RWPE1 (cell line): ENCODE measurements around the gene TSPAN18.

ENCODE experiments used
- CTCF ChIA-PET: fragments of 350-600 bp; sonication (Branson Sonifier 250); formaldehyde crosslinking; extraction: SDS; loops from one replicate; lab custom pipeline; 2021; lab: Yijun Ruan, JAX
- POLR2A ChIA-PET: fragments of 400-600 bp; formaldehyde crosslinking; extraction: SDS; loops from one replicate; lab custom pipeline; 2020; ENCODE audit warnings: antibody characterized with exemption; ENCODE audit not compliant: low non-redundant PET; lab: Yijun Ruan, JAX
- DNase-seq: peaks from one replicate; pipeline ENCODE4 v3.0.0; 2012; ENCODE audit warnings: low spot score
- H3K27ac ChIP-seq: fragments of 450-650 bp; 2 replicates; pipeline ENCODE4 v1.5.1; 2017
- CTCF ChIP-seq: fragments of 450-650 bp; conservative IDR thresholded peaks from 2 replicates; pipeline ENCODE4 v1.5.1; 2017; ENCODE audit warnings: low read depth, mild to moderate bottlenecking

TSPAN18 gene

GRCh38 chr11:44923115-44923514, 196.4 kb downstream of the TSPAN18 start:
- no peak for DNase-seq
- H3K27ac ChIP-seq = no peak overlapping the region
- CTCF ChIA-PET = interaction anchor here (0.6 to 1.1 kb wide), 3 partner anchors 10 to 182 kb away, joined by 3 to 4 read pairs (median 3); no protein-coding TSS in a partner anchor
- POLR2A ChIA-PET = no interaction called here
- TF ChIP-seq CTCF = no peak

- no peak for DNase-seq
- POLR2A ChIA-PET = no interaction called here
- H3K27ac ChIP-seq = no peak overlapping the region
- no peak for TF ChIP-seq CTCF
- CTCF ChIA-PET = interaction anchor here (0.6 to 1.1 kb wide), 3 partner anchors 9 to 194 kb away, joined by 3 to 4 read pairs (median 3); no protein-coding TSS in a partner anchor
Observed at GRCh38 chr11:44923806-44924205, 197.0 kb downstream of the TSPAN18 start.

- CTCF ChIA-PET = interaction anchor here (0.6 to 14.8 kb wide), 7 partner anchors 10 to 301 kb away, joined by 3 to 407 read pairs (median 4); no protein-coding TSS in a partner anchor
Observed at GRCh38 chr11:44926036-44926435, 199.3 kb downstream of the TSPAN18 start.

GRCh38 chr11:44927174-44927661, 200.5 kb downstream of the TSPAN18 start:
- TF ChIP-seq CTCF = peak; percentile 93
- POLR2A ChIA-PET = no interaction called here
- DNase-seq = peak; percentile 51
- CTCF ChIA-PET = interaction anchor here (0.6 to 14.8 kb wide), 37 partner anchors 9 to 411 kb away, joined by 3 to 407 read pairs (median 4); no protein-coding TSS in a partner anchor
- H3K27ac ChIP-seq = no peak overlapping the region

More at GRCh38 chr11:44926036-44926435, 199.3 kb downstream of the TSPAN18 start:
- H3K27ac ChIP-seq = no peak overlapping the region
- POLR2A ChIA-PET = no interaction called here
- no peak for TF ChIP-seq CTCF
- no peak for DNase-seq

DNA sequence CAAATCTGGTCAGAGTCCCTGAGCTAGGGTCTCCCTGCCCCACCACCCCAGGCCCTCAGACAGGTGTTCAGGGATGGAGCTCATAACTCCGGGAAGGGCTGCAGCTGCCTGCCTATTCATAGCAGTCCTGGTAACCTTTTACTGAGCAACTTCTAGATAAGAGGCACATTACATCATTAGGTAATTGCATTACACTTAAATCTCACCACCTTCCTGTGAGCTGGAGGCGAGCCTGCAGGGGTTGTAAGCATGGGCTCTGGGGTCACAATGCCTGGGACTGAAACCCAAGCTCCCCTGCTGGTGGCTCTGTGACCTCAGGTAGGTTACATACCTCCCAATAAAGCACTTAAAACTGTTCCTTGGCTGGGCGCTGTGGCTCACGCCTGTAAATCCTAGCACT, 201.4 kb downstream of the TSPAN18 start:
- CTCF ChIA-PET = interaction anchor here (0.6 to 14.8 kb wide), 11 partner anchors 8 to 385 kb away, joined by 3 to 407 read pairs (median 4); no protein-coding TSS in a partner anchor
- H3K27ac ChIP-seq = no peak overlapping the region
- no peak for DNase-seq
- TF ChIP-seq CTCF = no peak
- POLR2A ChIA-PET = no interaction called here

GRCh38 chr11:44928816-44929215, 202.1 kb downstream of the TSPAN18 start:
- POLR2A ChIA-PET = no interaction called here
- CTCF ChIA-PET = interaction anchor here (0.6 to 14.8 kb wide), 4 partner anchors 7 to 385 kb away, joined by 3 to 407 read pairs (median 18); no protein-coding TSS in a partner anchor
- peak overlapping the region; percentile 20; the same call in 1 of the 2 replicates for H3K27ac ChIP-seq
- no peak for TF ChIP-seq CTCF
- no peak for DNase-seq
